Measurements from ENCODE around the gene COL6A1. TPM values are rescaled to one million over a fixed set of nuclear protein-coding genes. Genes with fewer than 3 reads are reported as not detected.

Gene COL6A1
- polyA plus RNA-seq, 1 of the 3 experiments (the other 2 are of a cell fraction), result 107 TPM

DNA sequence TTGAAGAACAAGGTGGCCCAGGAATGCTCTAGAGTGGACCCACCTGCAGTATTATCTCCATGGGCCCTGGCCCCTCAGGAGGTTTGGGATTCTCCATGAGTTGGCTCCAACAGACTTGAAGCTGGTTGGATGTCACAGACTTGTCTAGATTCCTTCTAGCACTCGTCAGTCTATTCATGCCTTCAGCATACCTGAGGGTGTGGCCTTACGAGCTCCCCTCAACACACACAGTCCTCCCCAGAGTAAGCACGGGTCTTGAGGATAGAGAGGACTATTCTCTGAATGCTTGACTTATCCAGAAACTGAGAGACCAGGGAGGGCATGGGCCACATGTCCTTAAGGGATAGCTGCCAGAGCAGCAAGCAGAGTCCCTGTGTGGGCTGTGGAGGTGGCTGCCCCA, 45.9 kb upstream of the COL6A1 start:
- Histone ChIP-seq H3K36me3 (replicated peaks in 1 of 2; ENCODE audit: control insufficient read depth in 1 of 2, insufficient read depth in 2 of 2, low read length in 1 of 2) (no peaks in the 10 kb centered on the region), H3F3A (replicated peaks; ENCODE audit: insufficient read depth) (no peaks in the 10 kb centered on the region), H3K4me3 (ENCODE audit: low read depth in 2 of 2, low read length in 1 of 2) (no peak overlapping the region; a peak in 1 of 4 replicates), H3K4me1 (ENCODE audit: control insufficient read depth in 1 of 2, insufficient read depth in 2 of 2, low read depth in 1 of 2, low read length in 1 of 2) (no peaks in the 10 kb centered on the region), H3K79me2 (ENCODE audit: insufficient read depth) (no peaks in the 10 kb centered on the region), H3K27me3 (ENCODE audit: insufficient read depth) (no peaks in the 10 kb centered on the region), H3K9ac (no peak overlapping the region), H3K9me3 (0 out of 2 replicates have a peak, but pooled peaks cover 5% of the 10 kb centered on the region), H3K27ac (ENCODE audit: low read depth in 2 of 2, low read length in 1 of 2) (no peak overlapping the region), H3K9me2 (no peaks in the 10 kb centered on the region), H4K20me1 (ENCODE audit: insufficient read depth) (no peaks in the 10 kb centered on the region), H3K4me2 (no peak overlapping the region), H2AFZ (ENCODE audit: low read depth) (no peak overlapping the region)
- 51% methylated on average over 3 of the region's 3 CpGs for whole genome bisulfite sequencing (ENCODE audit: low lambda C conversion rate)
- ChIA-PET POLR2A (no interaction called here), CTCF (no interaction called here)
- no peak for DNase-seq
- no peak for TF ChIP-seq NFIC (IDR thresholded peaks at IDR 0.05; ENCODE audit: borderline replicate concordance)
- TF ChIP-seq, protein P1, sequence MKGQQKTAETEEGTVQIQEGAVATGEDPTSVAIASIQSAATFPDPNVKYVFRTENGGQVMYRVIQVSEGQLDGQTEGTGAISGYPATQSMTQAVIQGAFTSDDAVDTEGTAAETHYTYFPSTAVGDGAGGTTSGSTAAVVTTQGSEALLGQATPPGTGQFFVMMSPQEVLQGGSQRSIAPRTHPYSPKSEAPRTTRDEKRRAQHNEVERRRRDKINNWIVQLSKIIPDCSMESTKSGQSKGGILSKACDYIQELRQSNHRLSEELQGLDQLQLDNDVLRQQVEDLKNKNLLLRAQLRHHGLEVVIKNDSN (IDR thresholded peaks at IDR 0.05; ENCODE audit: borderline replicate concordance, low read depth), result peak; percentile 23; the same call in 1 of the 2 replicates

DNA sequence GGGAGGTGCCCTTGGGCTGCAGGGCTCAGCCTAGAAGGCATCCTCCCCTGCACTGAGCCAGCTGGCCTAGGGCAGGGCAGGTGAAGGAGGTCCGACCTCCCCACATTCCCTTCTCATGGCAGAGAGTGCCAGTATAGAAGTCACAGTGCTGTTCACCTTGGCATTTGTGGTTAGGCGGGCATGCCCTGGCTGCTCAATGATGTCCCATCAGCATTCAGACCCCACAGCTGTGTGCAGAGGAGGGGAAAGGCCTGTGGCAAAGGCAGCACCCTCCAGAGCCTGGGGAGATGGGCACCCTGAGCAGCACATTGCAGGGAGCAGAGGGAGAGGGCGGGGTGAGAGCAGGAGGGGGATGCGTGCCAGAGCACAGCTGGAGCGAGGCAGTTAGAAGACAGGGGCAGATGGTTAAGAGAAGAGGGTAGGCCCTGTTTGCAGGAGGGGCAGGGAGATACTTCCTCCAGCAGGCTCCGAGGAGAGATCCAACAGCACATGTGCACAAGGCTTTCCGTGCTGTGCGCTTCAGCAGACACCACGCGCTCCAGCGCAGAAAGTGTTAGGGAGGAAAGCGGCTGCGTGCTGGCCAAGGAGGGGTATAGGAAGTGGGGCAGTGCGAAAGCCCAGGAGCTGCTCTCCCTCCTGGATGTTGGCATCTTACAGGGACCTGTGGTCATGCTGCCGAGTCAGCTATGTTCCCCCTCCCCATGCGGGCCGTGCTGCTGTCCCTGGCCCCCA, 43.7 kb upstream of the COL6A1 start:
- Histone ChIP-seq H3K36me3 (replicated peaks in 1 of 2; ENCODE audit: control insufficient read depth in 1 of 2, insufficient read depth in 2 of 2, low read length in 1 of 2) (no peaks in the 10 kb centered on the region), H3K4me3 (ENCODE audit: low read depth in 2 of 2, low read length in 1 of 2) (no peak overlapping the region), H3K27ac (ENCODE audit: low read depth in 2 of 2, low read length in 1 of 2) (no peak overlapping the region), H3K4me2 (no peak overlapping the region), H3K9ac (no peak overlapping the region), H4K20me1 (ENCODE audit: insufficient read depth) (no peaks in the 10 kb centered on the region), H3K79me2 (ENCODE audit: insufficient read depth) (no peaks in the 10 kb centered on the region), H2AFZ (ENCODE audit: low read depth) (no peak overlapping the region), H3K9me2 (no peaks in the 10 kb centered on the region), H3F3A (replicated peaks; ENCODE audit: insufficient read depth) (no peaks in the 10 kb centered on the region), H3K27me3 (ENCODE audit: insufficient read depth) (no peaks in the 10 kb centered on the region), H3K9me3 (0 out of 2 replicates have a peak, but pooled peaks cover 5% of the 10 kb centered on the region), H3K4me1 (ENCODE audit: control insufficient read depth in 1 of 2, insufficient read depth in 2 of 2, low read depth in 1 of 2, low read length in 1 of 2) (no peaks in the 10 kb centered on the region)
- CTCF ChIA-PET, result interaction anchor here (2.1 kb wide), 1 partner anchor 32 kb away, joined by 6 read pairs; no protein-coding TSS in a partner anchor
- TF ChIP-seq EP300 (IDR thresholded peaks at IDR 0.05; ENCODE audit: borderline replicate concordance in 1 of 2, low read depth in 1 of 2, low read length in 1 of 2), result no peak
- no peak for TF ChIP-seq NFIC (IDR thresholded peaks at IDR 0.05; ENCODE audit: borderline replicate concordance)
- TF ChIP-seq, protein P2, sequence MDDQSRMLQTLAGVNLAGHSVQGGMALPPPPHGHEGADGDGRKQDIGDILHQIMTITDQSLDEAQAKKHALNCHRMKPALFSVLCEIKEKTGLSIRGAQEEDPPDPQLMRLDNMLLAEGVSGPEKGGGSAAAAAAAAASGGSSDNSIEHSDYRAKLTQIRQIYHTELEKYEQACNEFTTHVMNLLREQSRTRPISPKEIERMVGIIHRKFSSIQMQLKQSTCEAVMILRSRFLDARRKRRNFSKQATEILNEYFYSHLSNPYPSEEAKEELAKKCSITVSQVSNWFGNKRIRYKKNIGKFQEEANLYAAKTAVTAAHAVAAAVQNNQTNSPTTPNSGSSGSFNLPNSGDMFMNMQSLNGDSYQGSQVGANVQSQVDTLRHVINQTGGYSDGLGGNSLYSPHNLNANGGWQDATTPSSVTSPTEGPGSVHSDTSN (IDR thresholded peaks at IDR 0.05), result no peak
- TF ChIP-seq TCF12 (IDR thresholded peaks at IDR 0.05), result no peak
- TF ChIP-seq GABPA (IDR thresholded peaks at IDR 0.05; ENCODE audit: low read depth), result no peak
- TF ChIP-seq POLR2AphosphoS5 (IDR thresholded peaks at IDR 0.05; ENCODE audit: low read depth, low read length), result no peak
- TF ChIP-seq IRF3 (IDR thresholded peaks at IDR 0.05; ENCODE audit: low read depth, low read length), result no peak
- no peak for TF ChIP-seq ELF1 (IDR thresholded peaks at IDR 0.05)
- TF ChIP-seq TEAD4 (IDR thresholded peaks at IDR 0.05; ENCODE audit: borderline replicate concordance, insufficient read depth), result no peak
- WGBS (ENCODE audit: low lambda C conversion rate), result 88% methylated on average over 11 of the region's 17 CpGs
- POLR2A ChIA-PET, result no interaction called here
- DNase-seq, result no peak
